IMR-90 (cell line): ENCODE measurements around the gene KNTC1.

Source experiments
- CEBPB ChIP-seq: IDR thresholded peaks from 2 replicates; pipeline ENCODE4 v1.6.1; 2012; ENCODE audit warnings: low read depth, low read length, improper control_type of control experiment
- ELK1 ChIP-seq: fragments of 150-350 bp; IDR thresholded peaks from 2 replicates; pipeline ENCODE4 v1.6.1; 2016; ENCODE audit warnings: low read depth, mild to moderate bottlenecking, low read length, moderate library complexity, borderline replicate concordance
- MAFK ChIP-seq: IDR thresholded peaks from 2 replicates; pipeline ENCODE4 v1.6.1; 2012; ENCODE audit warnings: low read depth, low read length, improper control_type of control experiment
- MAZ ChIP-seq: IDR thresholded peaks from 2 replicates; pipeline ENCODE4 v1.6.1; 2012; ENCODE audit warnings: low read depth, mild to moderate bottlenecking, low read length, improper control_type of control experiment, moderate library complexity, borderline replicate concordance
- MXI1 ChIP-seq: IDR thresholded peaks from 2 replicates; pipeline ENCODE4 v1.6.1; 2012; ENCODE audit warnings: low read depth, mild to moderate bottlenecking, low read length, moderate library complexity, borderline replicate concordance
- NFE2L2 ChIP-seq: fragments of 150-350 bp; IDR thresholded peaks from 2 replicates; pipeline ENCODE4 v1.6.1; 2016; ENCODE audit warnings: low read depth, mild to moderate bottlenecking, low read length
- POLR2A ChIP-seq: IDR thresholded peaks from 2 replicates; pipeline ENCODE4 v1.6.1; 2012; ENCODE audit warnings: mild to moderate bottlenecking, low read depth, low read length
- RAD21 ChIP-seq: IDR thresholded peaks from 2 replicates; pipeline ENCODE4 v1.6.1; 2012; ENCODE audit warnings: low read length, improper control_type of control experiment
- RFX5 ChIP-seq: IDR thresholded peaks from 2 replicates; pipeline ENCODE4 v1.8.0; 2012; ENCODE audit warnings: low read depth, mild to moderate bottlenecking, low read length, moderate library complexity
- TF ChIP-seq, protein P1 (sequence below): conservative IDR thresholded peaks from 2 replicates; pipeline ENCODE4 v1.5.1; 2012; ENCODE audit warnings: mild to moderate bottlenecking, low read depth, low read length, improper control_type of control experiment
- TF ChIP-seq, protein P2 (sequence below): fragments of 150-350 bp; IDR thresholded peaks from 2 replicates; pipeline ENCODE4 v1.6.1; 2017; ENCODE audit warnings: mild to moderate bottlenecking, antibody characterized with exemption, low read length, low read depth

DNA sequence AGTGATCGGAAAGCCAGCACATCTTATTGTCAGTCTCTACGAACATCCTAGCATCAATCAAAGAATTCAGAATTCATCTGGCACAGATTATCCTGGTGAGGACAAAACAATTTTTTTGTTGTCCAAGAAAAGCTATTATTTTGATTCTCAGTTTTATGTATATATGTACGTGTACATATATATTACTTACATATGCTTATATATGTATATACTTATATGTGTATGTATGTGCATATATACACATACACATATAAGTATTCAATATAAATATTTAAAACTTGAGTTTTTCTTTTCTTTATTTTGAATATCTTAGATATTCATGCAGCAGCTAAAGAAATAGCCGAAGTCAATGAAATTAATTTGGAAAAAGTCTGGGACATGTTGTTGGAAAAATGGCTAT lies 77.9 kb downstream of the KNTC1 start:
- TF ChIP-seq, protein P1, sequence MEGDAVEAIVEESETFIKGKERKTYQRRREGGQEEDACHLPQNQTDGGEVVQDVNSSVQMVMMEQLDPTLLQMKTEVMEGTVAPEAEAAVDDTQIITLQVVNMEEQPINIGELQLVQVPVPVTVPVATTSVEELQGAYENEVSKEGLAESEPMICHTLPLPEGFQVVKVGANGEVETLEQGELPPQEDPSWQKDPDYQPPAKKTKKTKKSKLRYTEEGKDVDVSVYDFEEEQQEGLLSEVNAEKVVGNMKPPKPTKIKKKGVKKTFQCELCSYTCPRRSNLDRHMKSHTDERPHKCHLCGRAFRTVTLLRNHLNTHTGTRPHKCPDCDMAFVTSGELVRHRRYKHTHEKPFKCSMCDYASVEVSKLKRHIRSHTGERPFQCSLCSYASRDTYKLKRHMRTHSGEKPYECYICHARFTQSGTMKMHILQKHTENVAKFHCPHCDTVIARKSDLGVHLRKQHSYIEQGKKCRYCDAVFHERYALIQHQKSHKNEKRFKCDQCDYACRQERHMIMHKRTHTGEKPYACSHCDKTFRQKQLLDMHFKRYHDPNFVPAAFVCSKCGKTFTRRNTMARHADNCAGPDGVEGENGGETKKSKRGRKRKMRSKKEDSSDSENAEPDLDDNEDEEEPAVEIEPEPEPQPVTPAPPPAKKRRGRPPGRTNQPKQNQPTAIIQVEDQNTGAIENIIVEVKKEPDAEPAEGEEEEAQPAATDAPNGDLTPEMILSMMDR = no peak
- TF ChIP-seq RFX5 (no peak), POLR2A (no peak), MAZ (no peak), ELK1 (no peak), RAD21 (no peak), MXI1 (no peak), MAFK (no peak), CEBPB (no peak), NFE2L2 (no peak)
- TF ChIP-seq, protein P2, sequence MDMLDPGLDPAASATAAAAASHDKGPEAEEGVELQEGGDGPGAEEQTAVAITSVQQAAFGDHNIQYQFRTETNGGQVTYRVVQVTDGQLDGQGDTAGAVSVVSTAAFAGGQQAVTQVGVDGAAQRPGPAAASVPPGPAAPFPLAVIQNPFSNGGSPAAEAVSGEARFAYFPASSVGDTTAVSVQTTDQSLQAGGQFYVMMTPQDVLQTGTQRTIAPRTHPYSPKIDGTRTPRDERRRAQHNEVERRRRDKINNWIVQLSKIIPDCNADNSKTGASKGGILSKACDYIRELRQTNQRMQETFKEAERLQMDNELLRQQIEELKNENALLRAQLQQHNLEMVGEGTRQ = no peak
